GM12801 (cell line): ENCODE data around the gene UCMA.

ENCODE experiments used
- CTCF ChIP-seq: IDR thresholded peaks from one replicate; pipeline ENCODE4 v1.5.1; 2011; ENCODE audit warnings: control low read depth; ENCODE audit not compliant: insufficient read length; ENCODE audit errors: extremely low read depth

UCMA gene

GRCh38 chr10:13190816-13191215 lies 43.4 kb downstream of the UCMA start:
- TF ChIP-seq CTCF = no peak

GRCh38 chr10:13189961-13190360 lies 44.2 kb downstream of the UCMA start:
- TF ChIP-seq CTCF = no peak

GRCh38 chr10:13188593-13188992 lies 45.6 kb downstream of the UCMA start:
- TF ChIP-seq CTCF = no peak

GRCh38 chr10:13187135-13187534 lies 47.0 kb downstream of the UCMA start:
- TF ChIP-seq CTCF = no peak

- TF ChIP-seq CTCF = no peak
Observed at GRCh38 chr10:13184730-13185514, 49.3 kb downstream of the UCMA start.

GRCh38 chr10:13184276-13184675 lies 49.9 kb downstream of the UCMA start:
- TF ChIP-seq CTCF = no peak

- no peak for TF ChIP-seq CTCF
Observed at GRCh38 chr10:13183625-13184024, 50.5 kb downstream of the UCMA start.
